ENCODE results near the gene RARB. TPM values are rescaled to one million over a fixed set of nuclear protein-coding genes. Genes with fewer than 3 reads are reported as not detected.

Gene RARB
- total and polyA plus RNA-seq, 2 donors (not counting 3 experiments of a cell fraction or from before 2014, with no cell fraction given), result 15.3 to 23.4 TPM

DNA sequence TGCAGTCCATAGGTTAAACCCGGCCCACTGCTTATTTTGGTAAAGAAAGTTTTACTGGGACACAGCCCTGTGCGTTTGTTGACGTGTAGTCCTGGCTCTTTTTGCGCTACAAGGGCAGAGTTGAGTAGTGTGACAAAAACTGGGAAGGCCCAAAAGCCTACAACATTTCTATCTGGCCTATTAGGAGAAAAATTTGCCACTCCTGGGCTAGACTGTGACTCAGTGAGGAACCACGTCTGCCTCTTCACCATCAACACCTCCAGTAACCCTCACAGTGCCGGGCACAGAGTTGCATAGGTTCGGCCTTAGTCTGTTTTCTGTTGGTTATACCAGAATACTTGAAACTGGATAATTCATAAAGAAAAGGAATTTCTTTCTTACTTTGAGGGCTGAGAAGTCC, 126.3 kb downstream of the RARB start:
- intact Hi-C loops (cut with micrococcal nuclease) (no loop called here), dilution Hi-C loops (cut with MboI; ENCODE audit: extremely low pct_ligation_motif_present, low sequenced_read_pairs) (no loop called here)
- no peak overlapping the region for H3K27ac ChIP-seq (ENCODE audit: insufficient read depth, low read depth, low read length)
- no peak overlapping the region for H3K4me2 ChIP-seq (ENCODE audit: insufficient read depth, low read length)
- DNase-seq (ENCODE audit: low read depth, low spot score), result no peak
- no peaks in the 10 kb centered on the region for H3K9me3 ChIP-seq (replicated peaks; ENCODE audit: control insufficient read depth, insufficient read depth, low read length)
- TF ChIP-seq POLR2A (IDR thresholded peaks at IDR 0.05; ENCODE audit: low read depth, low read length) (no peak), POLR2AphosphoS5 (IDR thresholded peaks at IDR 0.05; ENCODE audit: insufficient read depth, low read depth, low read length) (no peak), MAX (IDR thresholded peaks at IDR 0.05; ENCODE audit: insufficient read depth, insufficient read length) (no peak), MYC (IDR thresholded peaks at IDR 0.05; ENCODE audit: low read depth, low read length) (no peak), JUN (IDR thresholded peaks at IDR 0.05; ENCODE audit: borderline replicate concordance, insufficient read depth, insufficient read length, low read depth) (no peak), FOS (IDR thresholded peaks at IDR 0.05; ENCODE audit: borderline replicate concordance, insufficient read depth, low read length) (no peak), EZH2 (IDR thresholded peaks at IDR 0.05; ENCODE audit: borderline replicate concordance, low read depth, low read length, severe bottlenecking) (no peak), GATA2 (IDR thresholded peaks at IDR 0.05; ENCODE audit: insufficient read depth, insufficient read length, low read depth, low read length) (no peak)
- TF ChIP-seq, protein P1, sequence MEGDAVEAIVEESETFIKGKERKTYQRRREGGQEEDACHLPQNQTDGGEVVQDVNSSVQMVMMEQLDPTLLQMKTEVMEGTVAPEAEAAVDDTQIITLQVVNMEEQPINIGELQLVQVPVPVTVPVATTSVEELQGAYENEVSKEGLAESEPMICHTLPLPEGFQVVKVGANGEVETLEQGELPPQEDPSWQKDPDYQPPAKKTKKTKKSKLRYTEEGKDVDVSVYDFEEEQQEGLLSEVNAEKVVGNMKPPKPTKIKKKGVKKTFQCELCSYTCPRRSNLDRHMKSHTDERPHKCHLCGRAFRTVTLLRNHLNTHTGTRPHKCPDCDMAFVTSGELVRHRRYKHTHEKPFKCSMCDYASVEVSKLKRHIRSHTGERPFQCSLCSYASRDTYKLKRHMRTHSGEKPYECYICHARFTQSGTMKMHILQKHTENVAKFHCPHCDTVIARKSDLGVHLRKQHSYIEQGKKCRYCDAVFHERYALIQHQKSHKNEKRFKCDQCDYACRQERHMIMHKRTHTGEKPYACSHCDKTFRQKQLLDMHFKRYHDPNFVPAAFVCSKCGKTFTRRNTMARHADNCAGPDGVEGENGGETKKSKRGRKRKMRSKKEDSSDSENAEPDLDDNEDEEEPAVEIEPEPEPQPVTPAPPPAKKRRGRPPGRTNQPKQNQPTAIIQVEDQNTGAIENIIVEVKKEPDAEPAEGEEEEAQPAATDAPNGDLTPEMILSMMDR (IDR thresholded peaks at IDR 0.05; ENCODE audit: extremely low read depth in 1 of 2, insufficient read depth in 1 of 2, low read depth in 1 of 2, low read length in 2 of 2), result no peak
- H3K9ac ChIP-seq (replicated peaks; ENCODE audit: extremely low read depth, insufficient read depth, low read length), result no peak overlapping the region
- no peak overlapping the region for H3K4me3 ChIP-seq (replicated peaks in 1 of 3; ENCODE audit: insufficient read depth in 1 of 3, low read depth in 1 of 3, low read length in 3 of 3)
- ChIA-PET CTCF (interaction anchor here (1.0 kb wide), 1 partner anchor 39 kb away, joined by 3 read pairs; no protein-coding TSS in a partner anchor), POLR2A (no interaction called here)
- H4K20me1 ChIP-seq (replicated peaks; ENCODE audit: control insufficient read depth, extremely low read depth, insufficient read depth, low read length), result no peaks in the 10 kb centered on the region
- no peak for FAIRE-seq
- H3K36me3 ChIP-seq (ENCODE audit: control insufficient read depth in 2 of 2, extremely low read depth in 1 of 2, insufficient read depth in 2 of 2, low read length in 2 of 2), result no peaks in the 10 kb centered on the region
- H3K4me1 ChIP-seq (ENCODE audit: control insufficient read depth, extremely low read depth, insufficient read depth, low read length), result peaks cover 7% of the 10 kb centered on the region
- no TSS peak for BruUV-seq (replicated peaks)
- no peak overlapping the region for H2AFZ ChIP-seq (ENCODE audit: low read depth, low read length)
- H3K27me3 ChIP-seq (ENCODE audit: control insufficient read depth in 2 of 2, insufficient read depth in 2 of 2, low read length in 2 of 2), result no peaks in the 10 kb centered on the region
- H3K9me1 ChIP-seq (replicated peaks; ENCODE audit: control insufficient read depth, extremely low read depth, insufficient read depth, low read length), result no peaks in the 10 kb centered on the region
- H3K79me2 ChIP-seq (ENCODE audit: control insufficient read depth, insufficient read depth, low read length), result no peaks in the 10 kb centered on the region
